SKM-1 (cell line): ENCODE data around the gene PNMT.

Experiments used
- DNase-seq: peaks from one replicate; lab custom pipeline; 2025; ENCODE audit not compliant: unreplicated experiment; lab: John Stamatoyannopoulos, UW

Gene PNMT

DNA sequence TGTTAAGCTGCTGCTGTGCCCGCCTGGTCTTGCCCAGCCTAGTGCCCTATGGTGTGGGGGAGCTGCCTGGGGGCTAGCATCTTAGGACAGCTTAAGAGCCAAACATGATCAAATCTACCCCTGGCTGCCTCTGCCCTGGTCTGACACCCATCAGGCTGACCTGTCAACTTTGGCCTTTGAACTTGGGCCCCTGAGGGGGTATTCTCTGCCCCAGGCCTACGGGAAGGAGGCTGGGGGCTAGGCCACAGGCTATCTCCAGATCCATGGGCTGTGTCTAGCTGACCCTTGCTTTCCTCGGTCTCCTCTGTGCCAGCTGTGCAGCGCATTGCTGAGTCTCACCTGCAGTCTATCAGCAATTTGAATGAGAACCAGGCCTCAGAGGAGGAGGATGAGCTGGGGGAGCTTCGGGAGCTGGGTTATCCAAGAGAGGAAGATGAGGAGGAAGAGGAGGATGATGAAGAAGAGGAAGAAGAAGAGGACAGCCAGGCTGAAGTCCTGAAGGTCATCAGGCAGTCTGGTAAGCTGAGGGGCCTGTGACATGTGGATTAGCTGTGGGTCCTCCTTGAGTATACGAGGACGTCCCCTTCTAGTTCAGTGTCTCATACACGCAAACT is 34.6 kb upstream of the PNMT start:
- no peak for DNase-seq

DNA sequence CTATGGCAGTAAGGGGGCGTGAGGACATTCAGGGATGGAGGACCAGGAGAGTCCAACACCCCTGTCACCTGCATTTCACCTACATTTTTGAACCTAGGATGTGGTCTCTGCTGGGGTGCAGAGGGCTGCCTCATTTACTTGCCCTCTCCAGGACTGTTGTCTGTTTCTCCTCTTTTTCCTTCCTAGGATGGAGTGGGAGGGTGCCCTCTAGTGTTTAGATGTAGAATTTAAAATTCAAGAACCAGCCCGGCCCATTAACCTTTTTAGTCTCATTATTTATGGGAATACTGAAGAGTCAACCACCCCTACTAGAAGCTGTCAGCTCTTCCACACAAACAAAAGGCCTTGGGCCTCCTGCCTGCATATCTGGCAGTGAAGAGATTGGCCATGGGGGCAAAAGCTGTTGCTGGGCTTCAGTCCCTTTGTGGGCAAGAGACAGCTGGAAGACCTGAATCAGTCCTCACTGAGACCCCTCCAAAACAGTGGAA is 33.8 kb upstream of the PNMT start:
- DNase-seq: no peak

DNA sequence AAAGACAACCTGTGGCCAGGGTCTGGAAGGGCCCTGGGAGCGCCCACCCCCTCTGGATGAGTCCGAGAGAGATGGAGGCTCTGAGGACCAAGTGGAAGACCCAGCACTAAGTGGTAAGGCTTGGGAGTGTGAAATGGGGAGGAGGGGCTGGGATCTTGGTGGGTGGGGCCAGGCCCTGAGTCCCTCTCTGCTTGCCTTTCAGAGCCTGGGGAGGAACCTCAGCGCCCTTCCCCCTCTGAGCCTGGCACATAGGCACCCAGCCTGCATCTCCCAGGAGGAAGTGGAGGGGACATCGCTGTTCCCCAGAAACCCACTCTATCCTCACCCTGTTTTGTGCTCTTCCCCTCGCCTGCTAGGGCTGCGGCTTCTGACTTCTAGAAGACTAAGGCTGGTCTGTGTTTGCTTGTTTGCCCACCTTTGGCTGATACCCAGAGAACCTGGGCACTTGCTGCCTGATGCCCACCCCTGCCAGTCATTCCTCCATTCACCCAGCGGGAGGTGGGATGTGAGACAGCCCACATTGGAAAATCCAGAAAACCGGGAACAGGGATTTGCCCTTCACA is 32.6 kb upstream of the PNMT start:
- DNase-seq: no peak

DNA sequence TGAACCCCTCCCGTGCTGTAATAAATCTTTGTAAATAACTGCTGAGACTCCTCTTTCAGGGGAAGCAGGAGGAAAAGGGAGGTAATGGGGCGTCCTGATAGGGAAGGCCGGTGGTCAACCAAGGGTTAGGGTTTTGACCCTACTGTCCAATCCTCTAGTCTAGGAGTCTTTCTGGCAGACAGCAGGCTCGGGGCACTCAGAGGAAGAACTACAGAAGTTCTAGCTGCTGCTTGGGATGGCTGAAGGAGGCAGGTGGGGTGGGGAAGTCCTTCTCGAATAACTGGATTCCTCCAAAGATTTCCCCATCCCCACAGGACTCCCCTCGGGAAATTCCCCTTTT is 31.7 kb upstream of the PNMT start:
- no peak for DNase-seq

DNA sequence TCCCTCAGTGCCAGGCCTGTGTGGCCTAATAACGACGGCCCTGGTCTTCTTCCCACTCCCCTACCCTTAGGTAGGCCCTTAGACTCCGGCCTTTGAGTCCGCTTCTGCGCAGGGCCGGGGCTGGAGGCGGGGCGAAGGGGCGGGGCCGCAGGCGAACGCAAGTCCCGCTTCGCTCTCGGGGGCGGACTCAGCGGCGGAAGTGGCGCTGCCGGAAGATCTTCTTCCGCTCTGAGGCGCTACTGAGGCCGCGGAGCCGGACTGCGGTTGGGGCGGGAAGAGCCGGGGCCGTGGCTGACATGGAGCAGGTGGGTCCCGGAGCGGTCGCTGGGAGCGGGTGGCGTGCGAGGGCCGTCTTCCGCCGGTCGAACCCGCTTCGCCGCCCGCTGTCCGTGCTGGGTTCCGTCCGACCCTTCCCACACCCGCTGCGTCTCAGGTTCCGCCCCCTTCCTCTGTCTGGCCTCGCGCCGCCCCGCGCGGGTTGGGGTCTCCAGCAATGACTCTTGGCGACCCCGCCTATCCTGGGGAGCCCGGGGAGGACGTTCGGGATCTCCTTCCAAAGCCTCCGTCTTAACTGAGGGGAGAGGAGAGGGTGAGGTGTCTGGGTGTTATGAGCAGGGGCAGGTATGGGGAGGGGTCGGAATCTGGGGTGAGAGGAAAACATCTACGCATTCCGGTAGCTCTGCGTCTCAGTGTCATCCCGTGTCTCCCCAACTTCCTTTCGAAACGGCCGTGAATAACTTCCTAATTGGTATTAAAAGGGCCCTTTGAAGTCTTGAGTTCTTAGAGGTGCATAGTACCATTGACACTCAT is 31.1 kb upstream of the PNMT start, which contains the start of gene STARD3:
TSS of gene STARD3 (plus strand) at position 218 of the 810 bp plus-strand sequence. CDS start 16,388 bp downstream, outside the sequence.
- peak; percentile 56 for DNase-seq

DNA sequence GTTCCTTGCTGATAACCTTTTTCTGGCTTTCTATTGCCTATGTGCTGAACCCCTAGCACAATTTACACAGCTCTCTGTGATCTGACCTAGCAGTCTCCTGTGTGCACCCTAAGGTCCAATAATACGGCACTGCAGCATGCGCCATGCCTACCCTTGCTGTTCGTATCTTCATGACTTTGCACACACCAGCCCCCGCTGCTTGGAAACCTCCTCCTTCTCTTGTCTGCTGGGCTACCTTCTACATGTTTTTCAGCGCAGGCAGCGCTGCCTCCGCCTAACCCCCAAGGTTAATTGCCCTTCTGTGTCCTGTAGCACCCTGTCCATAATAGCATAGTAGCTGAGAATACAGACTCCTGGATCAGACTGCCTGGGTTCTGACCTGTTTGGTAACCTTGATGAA is 29.9 kb upstream of the PNMT start:
- no peak for DNase-seq

DNA sequence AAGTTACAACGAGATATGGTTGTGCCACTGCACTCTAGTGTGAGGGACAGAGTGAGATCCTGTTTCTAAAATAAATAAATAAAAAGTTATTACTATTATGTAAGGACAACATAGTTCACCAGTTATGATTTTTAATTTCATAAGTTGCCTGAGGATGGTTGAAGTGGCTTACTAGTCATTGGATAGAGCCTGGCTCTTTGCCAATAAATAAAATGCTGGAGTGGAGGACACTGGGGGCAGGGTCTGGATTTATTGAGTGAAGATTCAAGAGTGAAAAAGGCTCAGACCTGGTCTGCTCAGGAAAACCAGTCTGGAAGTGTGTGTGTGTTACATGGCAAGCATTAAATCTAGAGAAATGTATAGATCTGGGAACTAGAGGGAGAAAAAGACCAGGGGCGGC is 29.2 kb upstream of the PNMT start:
- no peak for DNase-seq

DNA sequence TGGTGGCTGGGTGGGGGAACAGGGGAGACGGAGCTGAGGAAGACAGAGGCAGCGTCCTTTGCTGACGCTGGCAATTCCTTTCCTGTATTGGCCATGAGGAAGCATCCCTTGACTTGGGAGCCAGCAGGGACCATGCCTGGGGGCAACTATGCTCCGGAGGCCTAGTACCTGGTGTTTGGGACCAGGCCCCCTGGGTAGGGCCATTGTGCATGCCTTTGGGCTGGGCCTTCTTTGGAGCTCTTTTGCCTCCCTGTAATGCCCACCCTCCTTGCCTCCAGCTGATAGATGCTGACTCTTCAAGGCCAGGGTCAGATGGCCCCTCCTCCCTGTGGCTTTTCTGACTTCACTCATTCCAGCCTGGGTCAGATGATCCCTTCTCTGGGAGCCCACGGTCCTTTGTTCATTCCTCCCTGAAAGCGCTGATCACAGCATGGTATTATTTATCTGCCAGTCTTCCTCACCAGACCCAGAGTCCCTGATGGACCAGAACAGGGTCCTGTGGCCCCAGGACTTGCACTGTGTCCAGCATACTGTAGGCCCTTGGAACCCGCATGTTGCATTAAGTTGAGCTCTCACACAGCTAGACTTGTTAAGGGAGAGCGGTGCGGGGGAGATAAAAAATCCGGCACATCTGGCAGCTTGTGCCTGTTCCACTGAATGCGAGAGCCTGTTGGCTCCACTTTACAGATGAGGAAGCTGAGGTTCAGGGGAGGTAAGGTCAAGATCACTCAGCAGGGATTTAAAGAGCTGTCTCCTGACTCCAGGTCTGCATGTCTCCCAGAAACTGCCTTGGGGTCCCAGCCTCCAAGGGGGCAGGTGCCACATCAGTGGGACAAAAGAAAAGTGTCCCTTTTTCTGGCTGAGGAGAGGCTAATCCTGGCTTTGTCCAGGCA is 28.4 kb upstream of the PNMT start:
- DNase-seq: no peak

DNA sequence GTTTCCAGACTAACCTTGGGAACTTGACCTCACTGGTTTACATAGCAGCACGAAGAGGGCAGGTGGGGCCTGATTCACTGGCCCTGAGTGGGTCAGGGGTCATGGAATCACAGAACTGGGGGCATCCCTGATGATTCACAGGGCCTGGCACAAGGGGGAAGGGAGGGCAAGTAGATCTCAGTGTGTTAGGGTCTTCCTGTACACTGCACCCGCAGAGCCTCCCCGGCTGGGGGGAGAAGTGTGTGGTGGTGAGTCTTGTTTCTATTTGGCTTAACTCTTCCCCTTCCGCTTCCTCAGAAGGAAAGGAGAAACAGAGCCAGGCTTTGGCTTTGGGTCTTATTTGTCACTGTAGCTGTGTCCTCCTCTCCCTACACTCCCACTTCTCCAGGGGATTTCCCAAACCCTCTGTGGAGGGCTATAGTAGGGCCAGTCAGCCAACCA is 27.6 kb upstream of the PNMT start:
- DNase-seq: no peak

DNA sequence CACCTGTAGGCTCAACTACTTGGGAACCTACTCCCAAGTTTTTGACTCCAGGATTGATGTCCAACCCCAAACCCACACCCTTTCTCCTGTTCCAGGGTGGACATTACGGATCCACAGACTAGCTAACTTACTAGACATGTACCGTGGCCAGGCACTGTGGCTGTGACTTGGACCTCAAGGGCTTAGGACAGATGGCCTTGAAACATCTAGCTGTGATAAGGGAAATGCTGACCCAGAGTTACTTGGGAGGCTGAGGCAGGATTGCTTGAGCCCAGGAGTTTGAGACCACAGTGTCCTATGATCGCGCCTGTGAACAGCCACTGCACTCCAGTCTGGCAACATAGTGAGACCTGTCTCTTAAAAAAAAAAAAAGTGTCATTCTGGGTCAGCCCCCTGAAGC is 27.2 kb upstream of the PNMT start:
- DNase-seq: no peak

DNA sequence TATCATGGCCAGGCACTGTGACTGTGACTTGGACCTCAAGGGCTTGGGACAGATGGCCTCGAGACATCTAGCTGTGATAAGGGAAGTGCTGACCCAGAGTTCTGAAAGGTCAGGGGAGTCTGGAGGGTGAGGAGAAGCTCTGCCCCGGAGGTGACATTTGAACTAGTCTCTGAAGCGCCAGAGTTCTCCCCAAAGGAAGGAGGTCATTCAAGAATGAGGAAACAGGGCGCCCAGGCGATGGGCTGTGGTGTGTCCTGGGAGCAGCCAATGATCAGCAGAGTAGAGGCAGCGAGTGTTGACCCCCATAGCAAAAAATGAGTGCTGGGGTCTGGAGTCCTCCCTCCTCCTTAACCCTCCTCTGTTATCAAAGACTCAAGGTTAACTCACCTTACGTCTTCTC is 26.4 kb upstream of the PNMT start:
- DNase-seq: no peak

DNA sequence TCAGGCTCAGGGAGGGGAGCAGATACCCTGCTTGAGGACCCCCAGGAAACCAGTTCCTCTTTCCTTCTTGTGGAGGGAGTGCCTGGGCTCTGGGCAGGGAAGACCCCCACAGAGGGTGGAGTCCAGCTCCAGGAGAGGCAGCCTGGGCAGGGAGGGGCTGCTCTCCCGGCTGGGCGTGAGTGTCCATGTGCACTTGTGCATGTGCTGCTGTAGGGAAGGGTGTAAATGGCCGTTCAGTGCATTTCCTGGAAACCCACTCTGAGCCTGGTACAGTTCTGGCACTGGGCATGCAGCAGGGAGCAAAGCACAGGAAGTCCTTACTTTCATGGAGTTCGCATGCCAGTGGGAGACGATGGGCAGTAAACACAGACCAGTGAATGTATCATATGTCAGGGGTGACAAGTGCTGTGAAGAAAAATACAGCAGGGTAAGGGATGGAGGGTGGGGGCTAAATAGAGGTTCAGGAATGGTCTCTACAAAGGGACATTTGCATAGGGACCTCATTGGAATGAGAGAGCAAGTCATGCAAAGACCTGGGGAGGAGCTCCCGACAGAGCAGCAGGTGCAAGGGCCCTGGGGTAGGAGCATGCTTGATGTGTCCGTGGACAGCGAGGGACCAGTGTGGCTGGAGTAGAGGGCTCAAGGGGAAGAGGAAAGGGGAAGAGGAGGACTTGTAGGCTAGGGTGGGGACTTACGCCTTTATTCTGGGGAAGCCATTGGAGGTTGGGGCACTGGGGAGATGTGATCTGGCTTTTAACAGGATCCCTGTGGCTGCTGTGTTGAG is 25.8 kb upstream of the PNMT start:
- no peak for DNase-seq

DNA sequence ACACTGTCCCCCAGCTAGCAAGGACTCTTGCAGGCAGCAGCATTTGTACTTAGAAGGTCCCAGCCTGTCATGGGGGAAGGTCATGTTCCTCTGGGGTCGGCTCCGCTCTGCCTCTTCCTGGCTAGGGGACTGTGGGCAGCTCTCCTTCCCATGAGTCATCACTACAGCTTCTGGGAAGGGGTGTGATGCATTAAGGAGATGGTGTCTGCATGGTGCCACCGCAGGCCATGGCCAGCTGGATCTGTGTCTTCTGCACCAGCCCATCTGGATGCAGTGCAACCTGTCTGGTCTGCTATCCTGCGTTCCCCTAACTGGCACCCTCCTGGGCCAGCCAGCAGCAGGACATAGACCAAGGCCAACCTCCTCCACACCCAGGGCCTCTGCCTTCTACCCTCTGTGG is 25.0 kb upstream of the PNMT start:
- DNase-seq: no peak

DNA sequence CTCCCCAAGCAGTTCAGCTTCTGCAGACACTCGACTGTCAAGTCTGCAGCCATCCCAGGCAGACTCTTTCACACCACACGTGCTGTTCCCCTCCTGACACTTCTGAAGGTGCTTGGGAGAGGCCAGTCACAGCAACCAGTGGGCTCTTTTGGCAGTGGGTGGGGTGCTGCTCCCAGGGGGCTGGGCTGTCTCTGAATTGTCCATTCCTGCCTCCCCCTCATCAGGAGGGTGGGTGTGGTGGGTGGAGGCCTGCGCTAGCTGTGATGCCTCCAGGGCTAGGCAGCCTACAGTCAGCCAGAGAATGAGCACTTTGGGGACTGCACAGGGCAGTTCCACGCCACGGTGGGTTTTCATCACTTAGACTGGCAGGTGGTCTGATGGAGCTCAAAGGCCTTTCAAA is 21.0 kb upstream of the PNMT start:
- no peak for DNase-seq

DNA sequence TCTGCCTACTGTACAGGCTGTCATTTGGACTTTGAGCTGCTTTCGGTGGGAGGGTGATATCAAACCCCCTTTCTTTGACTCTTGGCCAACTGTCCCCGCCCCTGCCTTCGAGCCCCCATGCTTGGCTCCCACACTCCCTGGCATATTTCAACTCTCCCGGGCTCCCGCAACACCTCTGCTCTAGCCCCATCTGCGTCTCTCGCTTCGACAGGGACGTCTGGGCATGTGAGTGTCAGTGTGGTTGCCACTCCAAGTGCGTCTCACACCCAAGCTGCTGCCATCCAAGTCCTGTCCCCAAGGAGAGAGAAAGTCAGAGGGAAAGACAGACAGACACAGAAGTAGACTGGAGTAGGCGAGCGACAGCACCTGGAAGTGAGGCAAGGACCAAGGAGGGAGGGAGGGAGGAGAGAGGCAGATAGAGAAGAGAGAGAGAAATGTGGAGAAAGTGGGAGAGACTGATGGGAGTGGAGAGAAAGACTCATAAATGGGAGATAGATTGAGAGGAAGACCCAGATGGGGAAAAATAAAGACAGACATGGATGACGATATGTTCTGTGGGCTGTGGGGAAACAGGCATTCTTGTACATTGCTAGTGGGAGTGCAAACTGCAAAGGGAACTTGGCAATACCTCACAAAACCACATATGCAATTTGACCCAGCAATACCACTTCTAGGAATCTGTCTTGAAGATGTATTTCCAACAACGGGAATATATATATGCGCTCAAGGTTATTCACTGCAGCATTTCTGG is 19.5 kb upstream of the PNMT start:
- DNase-seq: no peak

DNA sequence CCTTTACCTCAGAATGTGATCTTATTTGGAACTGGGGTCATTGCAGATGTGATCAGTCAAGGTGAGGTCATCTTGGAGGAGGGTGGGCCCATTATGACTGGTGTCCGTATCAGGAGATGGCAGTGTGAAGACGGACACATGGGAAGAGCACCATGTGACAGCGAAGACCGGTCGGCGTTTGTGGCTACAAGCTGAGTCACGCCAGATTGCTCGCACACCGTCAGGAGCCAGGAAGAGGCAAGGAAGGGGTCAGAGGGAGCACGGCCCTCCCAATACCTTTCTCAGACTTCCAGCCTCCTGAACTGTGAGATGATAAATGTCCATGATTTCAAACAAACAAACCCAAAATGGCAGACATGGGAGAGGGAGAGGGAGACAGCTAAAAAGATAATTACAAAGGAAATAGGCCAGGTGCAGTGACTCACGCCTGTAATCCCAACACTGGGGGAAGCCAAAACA is 18.1 kb upstream of the PNMT start:
- no peak for DNase-seq

DNA sequence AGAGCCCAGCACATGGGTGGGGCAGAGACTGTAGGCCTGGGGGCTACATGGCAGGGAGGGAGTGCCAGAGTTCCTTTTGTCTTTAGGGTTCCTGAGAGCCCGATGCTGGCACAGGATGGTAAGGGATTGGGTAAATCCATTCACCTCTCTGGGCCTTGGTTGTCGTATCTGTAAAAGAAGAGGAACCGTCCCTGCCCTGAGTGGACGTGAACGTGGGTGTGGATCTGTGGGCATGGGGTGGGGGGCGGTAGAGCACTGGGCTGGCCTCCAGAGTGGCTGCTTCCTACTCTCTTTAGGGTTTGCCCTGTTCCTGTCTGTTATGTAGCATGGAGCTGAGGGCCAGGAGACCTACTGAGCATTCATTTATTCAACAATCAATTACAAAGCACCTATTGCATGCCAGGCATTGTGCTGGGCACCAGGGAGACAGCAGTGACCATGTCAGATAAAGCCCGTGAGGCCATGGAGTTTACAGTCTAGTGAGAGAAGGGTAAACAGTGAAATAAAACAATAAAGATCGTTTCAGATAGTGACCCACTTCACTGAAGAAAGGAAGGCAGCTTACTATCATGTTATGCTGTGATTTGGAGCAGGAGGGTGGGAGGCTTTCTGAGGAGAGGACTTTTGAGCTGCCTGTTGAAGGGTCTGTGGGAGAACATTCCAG is 16.2 kb upstream of the PNMT start:
- no peak for DNase-seq

DNA sequence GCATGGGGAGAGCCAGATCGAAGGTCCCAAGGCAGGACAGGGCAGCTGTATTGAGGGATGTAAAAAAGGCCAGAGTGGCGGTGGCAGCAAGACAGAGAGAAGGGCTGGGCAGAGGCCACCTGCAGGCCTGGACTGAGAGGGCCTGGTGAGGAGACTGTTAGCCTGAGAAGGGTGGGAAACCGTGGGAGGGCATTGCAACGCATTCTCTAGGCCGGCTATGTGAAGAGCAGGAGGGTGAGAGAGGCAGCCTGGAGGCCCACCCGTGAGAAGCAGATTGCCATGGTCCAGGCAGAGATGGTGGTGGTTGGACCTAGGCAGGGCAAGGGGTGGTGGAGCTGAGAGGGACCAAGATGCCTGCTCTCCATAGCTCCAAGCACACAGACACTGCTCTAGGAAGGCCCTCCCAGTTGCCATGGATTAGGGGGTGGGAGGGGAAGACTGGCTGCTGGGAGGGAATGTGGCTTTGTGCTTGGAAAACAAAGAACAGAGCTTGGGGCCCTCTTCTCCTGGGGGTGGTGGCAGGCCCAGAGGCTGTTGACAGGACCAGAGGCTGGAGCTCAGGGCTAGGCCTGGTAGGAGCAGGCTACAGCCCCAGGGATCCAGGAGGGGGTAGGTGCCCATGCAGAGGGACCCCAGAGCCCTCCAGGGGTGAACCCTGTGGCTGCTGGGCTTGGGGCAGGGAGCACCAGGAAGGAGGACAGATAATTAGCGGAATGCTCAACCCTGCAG is 15.5 kb upstream of the PNMT start:
- no peak for DNase-seq

DNA sequence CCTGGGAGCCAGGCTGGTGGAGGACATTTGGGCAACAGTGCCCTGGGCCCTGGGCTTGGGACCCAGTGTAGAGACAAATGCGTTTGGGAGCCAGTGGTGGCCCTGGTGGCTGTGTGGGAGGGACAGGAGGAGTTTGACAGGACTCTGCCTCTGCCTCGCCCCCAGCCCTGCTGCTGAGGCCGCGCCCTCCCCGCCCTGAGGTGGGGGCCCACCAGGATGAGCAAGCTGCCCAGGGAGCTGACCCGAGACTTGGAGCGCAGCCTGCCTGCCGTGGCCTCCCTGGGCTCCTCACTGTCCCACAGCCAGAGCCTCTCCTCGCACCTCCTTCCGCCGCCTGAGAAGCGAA is 15.0 kb upstream of the PNMT start:
- no peak for DNase-seq
